ENCODE data around the gene ANKH. TPM values are rescaled to one million over a fixed set of nuclear protein-coding genes. Genes with fewer than 3 reads are reported as not detected.
"Not testable (repeated sequence)": the region's sequence is repeated elsewhere in the genome, so short reads cannot be mapped to it uniquely, and the experiment has no call there.

The ANKH gene
- total RNA-seq, 2 experiments from 2014 or later, result 83.7 to 87.0 TPM

- H3K4me3 Mint-ChIP-seq, result no peak overlapping the region
- CTCF ChIA-PET, result interaction anchor here (1.6 kb wide), 1 partner anchor 9 kb away, joined by 5 read pairs; the partner anchor contains the start of gene ANKH
- no peaks in the 10 kb centered on the region for H3K9me3 Mint-ChIP-seq
- POLR2A ChIA-PET, result interaction anchor here (1.4 kb wide), 1 partner anchor 77 kb away, joined by 3 read pairs; no protein-coding TSS in a partner anchor
- no peaks in the 10 kb centered on the region for H3K27me3 Mint-ChIP-seq
- peaks cover 7% of the 10 kb centered on the region for H3K4me1 Mint-ChIP-seq
- no peaks in the 10 kb centered on the region for H3K36me3 Mint-ChIP-seq (ENCODE audit: low read depth)
- DNase-seq, result no peak
- H3K27ac Mint-ChIP-seq, result peak overlapping the region; percentile 21
These were observed 10.3 kb downstream of the ANKH start for GRCh38 chr5:14861123-14861765.

GRCh38 chr5:14859980-14860379 lies 11.6 kb downstream of the ANKH start:
- no peak for DNase-seq
- Mint-ChIP-seq H3K9me3 (no peaks in the 10 kb centered on the region), H3K27me3 (no peaks in the 10 kb centered on the region), H3K36me3 (ENCODE audit: low read depth) (no peaks in the 10 kb centered on the region), H3K27ac (no peak overlapping the region), H3K4me3 (no peak overlapping the region), H3K4me1 (peaks cover 11% of the 10 kb centered on the region)
- POLR2A ChIA-PET, result interaction anchor here (1.4 kb wide), 1 partner anchor 76 kb away, joined by 3 read pairs; no protein-coding TSS in a partner anchor
- CTCF ChIA-PET, result interaction anchor here (1.6 kb wide), 1 partner anchor 11 kb away, joined by 5 read pairs; the partner anchor contains the start of gene ANKH

- no peak for DNase-seq
- Mint-ChIP-seq H3K27me3 (no peaks in the 10 kb centered on the region), H3K4me1 (peaks cover 14% of the 10 kb centered on the region), H3K36me3 (ENCODE audit: low read depth) (no peaks in the 10 kb centered on the region), H3K9me3 (no peaks in the 10 kb centered on the region), H3K4me3 (no peak overlapping the region), H3K27ac (no peak overlapping the region)
- CTCF ChIA-PET, result no interaction called here
- POLR2A ChIA-PET, result no interaction called here
These were observed 12.4 kb downstream of the ANKH start for GRCh38 chr5:14859150-14859549.

- no peak overlapping the region for H3K27ac Mint-ChIP-seq
- DNase-seq, result no peak
- no peaks in the 10 kb centered on the region for H3K27me3 Mint-ChIP-seq
- CTCF ChIA-PET, result interaction anchor here (0.9 kb wide), 1 partner anchor 148 kb away, joined by 3 read pairs; no protein-coding TSS in a partner anchor
- H3K9me3 Mint-ChIP-seq, result no peaks in the 10 kb centered on the region
- H3K36me3 Mint-ChIP-seq (ENCODE audit: low read depth), result no peaks in the 10 kb centered on the region
- POLR2A ChIA-PET, result interaction anchor here (1.0 kb wide), 1 partner anchor 10 kb away, joined by 3 read pairs; no protein-coding TSS in a partner anchor
- H3K4me3 Mint-ChIP-seq, result no peak overlapping the region
- peaks cover 9% of the 10 kb centered on the region for H3K4me1 Mint-ChIP-seq
These were observed 16.2 kb downstream of the ANKH start for GRCh38 chr5:14855366-14855765.

GRCh38 chr5:14854799-14855198 lies 16.8 kb downstream of the ANKH start:
- POLR2A ChIA-PET, result interaction anchor here (1.0 kb wide), 1 partner anchor 10 kb away, joined by 3 read pairs; no protein-coding TSS in a partner anchor
- Mint-ChIP-seq H3K4me1 (peaks cover 9% of the 10 kb centered on the region), H3K9me3 (no peaks in the 10 kb centered on the region), H3K27me3 (no peaks in the 10 kb centered on the region), H3K36me3 (ENCODE audit: low read depth) (no peaks in the 10 kb centered on the region), H3K4me3 (no peak overlapping the region), H3K27ac (no peak overlapping the region)
- CTCF ChIA-PET, result interaction anchor here (0.9 kb wide), 1 partner anchor 148 kb away, joined by 3 read pairs; no protein-coding TSS in a partner anchor
- DNase-seq, result no peak

GRCh38 chr5:14853685-14854084 lies 17.9 kb downstream of the ANKH start:
- POLR2A ChIA-PET, result no interaction called here
- Mint-ChIP-seq H3K9me3 (no peaks in the 10 kb centered on the region), H3K4me1 (peaks cover 9% of the 10 kb centered on the region), H3K36me3 (ENCODE audit: low read depth) (no peaks in the 10 kb centered on the region), H3K27me3 (no peaks in the 10 kb centered on the region), H3K27ac (no peak overlapping the region), H3K4me3 (no peak overlapping the region)
- DNase-seq, result no peak
- CTCF ChIA-PET, result no interaction called here

GRCh38 chr5:14852779-14853178 lies 18.8 kb downstream of the ANKH start:
- Mint-ChIP-seq H3K27me3 (no peaks in the 10 kb centered on the region), H3K9me3 (no peaks in the 10 kb centered on the region), H3K36me3 (ENCODE audit: low read depth) (peaks cover 3% of the 10 kb centered on the region), H3K4me1 (peaks cover 9% of the 10 kb centered on the region), H3K4me3 (no peak overlapping the region), H3K27ac (no peak overlapping the region)
- ChIA-PET POLR2A (no interaction called here), CTCF (no interaction called here)
- DNase-seq, result no peak

GRCh38 chr5:14851999-14852526 lies 19.5 kb downstream of the ANKH start:
- no peak overlapping the region for H3K4me3 Mint-ChIP-seq
- H3K4me1 Mint-ChIP-seq, result peaks cover 9% of the 10 kb centered on the region
- CTCF ChIA-PET, result no interaction called here

GRCh38 chr5:14851597-14851996 lies 20.0 kb downstream of the ANKH start:
- Mint-ChIP-seq H3K27me3 (no peaks in the 10 kb centered on the region), H3K4me3 (no peak overlapping the region), H3K36me3 (ENCODE audit: low read depth) (peaks cover 3% of the 10 kb centered on the region), H3K9me3 (no peaks in the 10 kb centered on the region), H3K4me1 (peaks cover 9% of the 10 kb centered on the region), H3K27ac (no peak overlapping the region)
- no peak for DNase-seq
- ChIA-PET CTCF (no interaction called here), POLR2A (no interaction called here)

More at GRCh38 chr5:14851999-14852526, 19.5 kb downstream of the ANKH start:
- Mint-ChIP-seq H3K9me3 (no peaks in the 10 kb centered on the region), H3K27me3 (no peaks in the 10 kb centered on the region), H3K27ac (no peak overlapping the region), H3K36me3 (ENCODE audit: low read depth) (peaks cover 3% of the 10 kb centered on the region)
- POLR2A ChIA-PET, result no interaction called here
- no peak for DNase-seq

GRCh38 chr5:14851050-14851419 lies 20.5 kb downstream of the ANKH start:
- DNase-seq, result no peak
- no peak overlapping the region for H3K27ac Mint-ChIP-seq
- H3K36me3 Mint-ChIP-seq (ENCODE audit: low read depth), result peaks cover 3% of the 10 kb centered on the region
- H3K9me3 Mint-ChIP-seq, result no peaks in the 10 kb centered on the region
- ChIA-PET POLR2A (no interaction called here), CTCF (no interaction called here)
- no peak overlapping the region for H3K4me3 Mint-ChIP-seq
- peaks cover 9% of the 10 kb centered on the region for H3K4me1 Mint-ChIP-seq
- H3K27me3 Mint-ChIP-seq, result no peaks in the 10 kb centered on the region

GRCh38 chr5:14850419-14851049 lies 21.0 kb downstream of the ANKH start:
- CTCF ChIA-PET, result no interaction called here
- Mint-ChIP-seq H3K27ac (no peak overlapping the region), H3K36me3 (ENCODE audit: low read depth) (peaks cover 3% of the 10 kb centered on the region), H3K4me1 (peaks cover 9% of the 10 kb centered on the region), H3K4me3 (no peak overlapping the region), H3K27me3 (no peaks in the 10 kb centered on the region), H3K9me3 (no peaks in the 10 kb centered on the region)
- no peak for DNase-seq
- POLR2A ChIA-PET, result no interaction called here

GRCh38 chr5:14849516-14850294 lies 21.9 kb downstream of the ANKH start:
- Mint-ChIP-seq H3K27me3 (no peaks in the 10 kb centered on the region), H3K27ac (no peak overlapping the region), H3K9me3 (no peaks in the 10 kb centered on the region), H3K36me3 (ENCODE audit: low read depth) (peaks cover 3% of the 10 kb centered on the region), H3K4me3 (no peak overlapping the region), H3K4me1 (peaks cover 2% of the 10 kb centered on the region)
- ChIA-PET CTCF (no interaction called here), POLR2A (interaction anchor here (1.7 kb wide), 1 partner anchor 40 kb away, joined by 4 read pairs; no protein-coding TSS in a partner anchor)
- no peak for DNase-seq

GRCh38 chr5:14848942-14849341 lies 22.6 kb downstream of the ANKH start:
- H3K36me3 Mint-ChIP-seq (ENCODE audit: low read depth); H3K27ac Mint-ChIP-seq; H3K9me3 Mint-ChIP-seq; H3K4me1 Mint-ChIP-seq; H3K27me3 Mint-ChIP-seq; H3K4me3 Mint-ChIP-seq; CTCF ChIA-PET; DNase-seq: not testable (repeated sequence)
- POLR2A ChIA-PET, result interaction anchor here (1.7 kb wide), 1 partner anchor 39 kb away, joined by 4 read pairs; no protein-coding TSS in a partner anchor

Data from activated CD4-positive, alpha-beta memory T cell treated with anti-CD3 and anti-CD28 coated beads, Interleukin-2, amount 10 ng/mL, durations not matched to agents 7 days and 5 days (primary cell).